Peyer's patch (tissue), 4 donors: ENCODE results near the gene TMEM217.

ENCODE experiments used
- POLR2A ChIP-seq, 2 donors: fragments of 450-650 bp; IDR thresholded peaks; one replicate each; pipeline ENCODE4 v1.5.1; 2017; ENCODE audit warnings: antibody characterized with exemption in 2 of 2, mild to moderate bottlenecking in 2 of 2, moderate library complexity in 2 of 2
- TF ChIP-seq, protein P1 (sequence below), 6 experiments: fragments of 450-650 bp in 4 of 6; fragments of 200-600 bp in 2 of 6; sonication (generic) in 1 of 6; IDR thresholded peaks; one replicate each; pipeline ENCODE4 v1.5.1; 2017 to 2019; ENCODE audit warnings: antibody characterized with exemption in 6 of 6, mild to moderate bottlenecking in 3 of 6, moderate library complexity in 1 of 6

DNA sequence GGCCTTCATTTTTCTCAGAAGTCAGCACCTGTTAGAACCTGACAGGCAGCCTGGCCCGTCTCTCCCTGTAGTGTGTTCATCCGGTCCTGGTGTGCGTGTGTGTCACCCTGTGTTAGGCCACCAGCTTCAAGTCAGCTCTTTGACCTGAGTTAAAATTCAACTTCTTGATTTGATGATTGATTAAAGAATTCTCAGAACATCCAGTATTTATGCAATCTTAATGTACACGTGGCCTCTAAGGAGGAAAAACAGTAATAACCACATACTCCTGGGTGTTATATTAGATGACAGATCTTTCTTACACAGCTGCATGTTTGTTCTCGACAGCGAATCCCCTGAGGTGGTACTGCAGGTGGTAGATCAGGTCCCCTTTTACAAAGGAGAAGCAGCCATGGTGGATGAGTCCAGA lies 19.1 kb upstream of the TMEM217 start:
- peak in 1 of 2 donors; percentile 19 for TF ChIP-seq POLR2A (IDR thresholded peaks at IDR 0.05)
- TF ChIP-seq, protein P1, sequence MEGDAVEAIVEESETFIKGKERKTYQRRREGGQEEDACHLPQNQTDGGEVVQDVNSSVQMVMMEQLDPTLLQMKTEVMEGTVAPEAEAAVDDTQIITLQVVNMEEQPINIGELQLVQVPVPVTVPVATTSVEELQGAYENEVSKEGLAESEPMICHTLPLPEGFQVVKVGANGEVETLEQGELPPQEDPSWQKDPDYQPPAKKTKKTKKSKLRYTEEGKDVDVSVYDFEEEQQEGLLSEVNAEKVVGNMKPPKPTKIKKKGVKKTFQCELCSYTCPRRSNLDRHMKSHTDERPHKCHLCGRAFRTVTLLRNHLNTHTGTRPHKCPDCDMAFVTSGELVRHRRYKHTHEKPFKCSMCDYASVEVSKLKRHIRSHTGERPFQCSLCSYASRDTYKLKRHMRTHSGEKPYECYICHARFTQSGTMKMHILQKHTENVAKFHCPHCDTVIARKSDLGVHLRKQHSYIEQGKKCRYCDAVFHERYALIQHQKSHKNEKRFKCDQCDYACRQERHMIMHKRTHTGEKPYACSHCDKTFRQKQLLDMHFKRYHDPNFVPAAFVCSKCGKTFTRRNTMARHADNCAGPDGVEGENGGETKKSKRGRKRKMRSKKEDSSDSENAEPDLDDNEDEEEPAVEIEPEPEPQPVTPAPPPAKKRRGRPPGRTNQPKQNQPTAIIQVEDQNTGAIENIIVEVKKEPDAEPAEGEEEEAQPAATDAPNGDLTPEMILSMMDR (IDR thresholded peaks at IDR 0.05): no peak
